GM18907 (cell line): ENCODE results near the gene EEF1A1.
"Not testable (repeated sequence)": the region's sequence is repeated elsewhere in the genome, so short reads cannot be mapped to it uniquely, and the experiment has no call there.

ENCODE experiments used
- ATAC-seq: cut with Tn5 transposase; IDR thresholded peaks from one replicate; pipeline ENCODE4 v1.9.1; 2021; ENCODE audit warnings: mild to moderate bottlenecking, moderate library complexity; ENCODE audit not compliant: unreplicated experiment

The EEF1A1 gene

GRCh38 chr6:73520688-73521350, at the start of gene EEF1A1:
TSS of gene EEF1A1 (minus strand) at chr6:73521032. CDS start at chr6:73520026, 1,006 bp downstream.
- ATAC-seq = peak; percentile 84

- ATAC-seq = no peak
Measured at GRCh38 chr6:73569121-73569520, 48.3 kb upstream of the EEF1A1 start.

GRCh38 chr6:73566954-73567591, 46.2 kb upstream of the EEF1A1 start:
- ATAC-seq = no peak

GRCh38 chr6:73566486-73566871, 45.6 kb upstream of the EEF1A1 start:
- not testable (repeated sequence) for ATAC-seq

GRCh38 chr6:73565767-73566485, 45.1 kb upstream of the EEF1A1 start:
- ATAC-seq = no peak

- no peak for ATAC-seq
Measured at GRCh38 chr6:73564578-73565345, 43.9 kb upstream of the EEF1A1 start.

GRCh38 chr6:73562558-73562957, 41.7 kb upstream of the EEF1A1 start:
- ATAC-seq = no peak

GRCh38 chr6:73560853-73561407, 40.1 kb upstream of the EEF1A1 start:
- ATAC-seq = no peak

GRCh38 chr6:73560182-73560732, 39.4 kb upstream of the EEF1A1 start:
- ATAC-seq = no peak

GRCh38 chr6:73559399-73559794, 38.6 kb upstream of the EEF1A1 start:
- not testable (repeated sequence) for ATAC-seq

GRCh38 chr6:73558624-73559398, 38.0 kb upstream of the EEF1A1 start:
- peak; percentile 55 for ATAC-seq

GRCh38 chr6:73556836-73557235, 36.0 kb upstream of the EEF1A1 start:
- no peak for ATAC-seq

GRCh38 chr6:73555380-73555949, 34.6 kb upstream of the EEF1A1 start:
- ATAC-seq = not testable (repeated sequence)

GRCh38 chr6:73551115-73551514, 30.3 kb upstream of the EEF1A1 start:
- ATAC-seq = not testable (repeated sequence)

- no peak for ATAC-seq
Measured at GRCh38 chr6:73548458-73549446, 27.9 kb upstream of the EEF1A1 start.

- no peak for ATAC-seq
Measured at GRCh38 chr6:73547036-73547435, 26.2 kb upstream of the EEF1A1 start.

GRCh38 chr6:73542891-73543290, 22.1 kb upstream of the EEF1A1 start:
- no peak for ATAC-seq

- ATAC-seq = not testable (repeated sequence)
Measured at GRCh38 chr6:73542481-73542880, 21.6 kb upstream of the EEF1A1 start.
